ENCODE data around the gene EIF5AL1.

EIF5AL1 gene

GRCh38 chr10:79561257-79561656 is 48.9 kb downstream of the EIF5AL1 start:
- no peak for DNase-seq

GRCh38 chr10:79562135-79562756 is 49.9 kb downstream of the EIF5AL1 start:
- DNase-seq = peak; percentile 88

GRCh38 chr10:79563426-79563825 is 51.1 kb downstream of the EIF5AL1 start:
- peak; percentile 10 for DNase-seq
